Caki2 (cell line): ENCODE results near the gene POLR3E. TPM values are rescaled to one million over a fixed set of nuclear protein-coding genes. Genes with fewer than 3 reads are reported as not detected.
A peak's percentile ranks its signal among the peaks of the same experiment; 100 is the strongest.

ENCODE experiments used
- DNase-seq: peaks from one replicate; pipeline ENCODE4 v3.0.0-alpha.2; 2015; ENCODE audit warnings: low read depth
- in situ Hi-C: cut with HindIII; loops from 2 replicates; pipeline ENCODE4 v1.10.0; 2016; ENCODE audit warnings: low sequenced_read_pairs, low pct_unique_long_range_greater_than_20kb, mixed read lengths
- total RNA-seq: library from RNA; depleted of rRNA; stranded (reverse); fragments of >200 nt; shearing (Covaris generic); gene quantifications from 2 replicates; pipeline ENCODE4 v1.2.3, GENCODE V29; 2014; ENCODE audit warnings: low replicate concordance; rRNA removed

POLR3E gene
- total RNA-seq, 1 experiment from 2014 or later, result 47.5 TPM

DNA sequence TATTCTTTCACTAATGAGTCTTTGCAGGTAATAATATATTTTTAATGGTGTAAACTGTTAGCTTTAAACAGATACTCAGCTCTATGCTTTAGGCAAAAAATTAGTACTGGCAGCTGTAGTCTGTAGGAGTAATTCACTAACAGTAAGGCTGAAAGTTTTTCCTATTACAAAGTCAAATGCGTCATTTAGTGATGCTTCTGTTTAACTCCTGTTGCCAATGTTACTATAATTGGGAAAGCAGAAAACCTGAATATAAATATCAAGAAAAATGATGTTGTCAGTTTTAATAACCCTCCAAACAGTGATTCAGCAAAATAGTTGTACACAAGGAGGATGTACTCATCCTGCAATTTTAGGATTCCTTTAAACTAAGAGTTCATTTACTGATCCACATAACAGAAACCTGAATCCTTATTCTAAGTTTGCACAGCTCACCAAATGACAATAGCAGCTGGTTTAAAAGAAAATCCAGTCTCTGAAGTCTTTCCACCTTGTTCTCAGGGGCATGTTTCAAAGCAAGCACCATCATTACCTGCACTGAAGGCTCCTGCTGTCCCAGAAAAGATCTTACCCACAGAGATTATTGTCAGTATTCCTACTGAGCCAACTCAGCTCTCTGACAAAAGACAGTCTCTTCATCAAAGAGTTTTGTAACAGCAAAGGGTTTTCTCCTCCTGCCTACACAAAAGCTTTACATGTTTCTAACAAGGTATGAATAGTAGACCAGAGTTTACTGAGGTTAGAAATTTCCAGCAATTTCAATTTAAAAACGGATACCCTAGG lies 73.0 kb downstream of the POLR3E start:
- no peak for DNase-seq
- in situ Hi-C loops, result no loop called here

DNA sequence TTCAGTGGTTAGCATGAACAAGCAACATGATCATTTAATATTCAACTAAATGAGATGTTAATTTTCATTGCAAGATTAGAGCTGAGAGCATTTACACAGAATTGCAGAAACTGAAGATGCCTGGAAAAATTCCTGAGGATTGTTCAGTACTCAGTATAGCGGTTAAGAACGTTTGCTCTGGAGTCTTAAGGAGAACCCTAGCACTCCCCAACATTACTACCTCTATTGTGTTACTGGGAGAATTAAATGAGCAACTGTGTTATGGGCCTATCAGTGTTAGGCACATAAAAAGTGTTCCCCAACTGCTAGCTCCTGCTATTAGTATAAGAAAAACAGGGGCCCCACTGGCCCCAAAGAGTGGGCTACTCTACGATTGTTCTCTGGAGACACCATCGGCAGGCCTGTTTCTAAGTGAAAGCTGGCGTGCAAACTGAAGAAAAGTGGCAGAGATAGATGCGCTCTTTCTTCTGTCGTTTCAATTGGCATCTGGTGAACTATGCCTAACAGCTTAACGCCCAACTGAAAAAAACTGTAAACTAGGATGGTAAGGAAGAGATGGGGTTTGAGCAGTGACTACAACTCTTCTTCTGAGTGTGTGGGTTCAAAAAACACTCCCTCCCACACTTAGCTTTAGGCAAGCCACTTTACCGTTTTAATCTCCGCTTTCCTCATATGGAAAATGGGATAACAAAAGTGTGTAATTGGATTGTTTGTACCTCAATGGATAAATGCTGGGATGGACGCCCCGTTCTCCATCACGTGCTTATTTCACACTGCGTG lies 75.9 kb downstream of the POLR3E start:
- in situ Hi-C loops, result no loop called here
- DNase-seq, result no peak

DNA sequence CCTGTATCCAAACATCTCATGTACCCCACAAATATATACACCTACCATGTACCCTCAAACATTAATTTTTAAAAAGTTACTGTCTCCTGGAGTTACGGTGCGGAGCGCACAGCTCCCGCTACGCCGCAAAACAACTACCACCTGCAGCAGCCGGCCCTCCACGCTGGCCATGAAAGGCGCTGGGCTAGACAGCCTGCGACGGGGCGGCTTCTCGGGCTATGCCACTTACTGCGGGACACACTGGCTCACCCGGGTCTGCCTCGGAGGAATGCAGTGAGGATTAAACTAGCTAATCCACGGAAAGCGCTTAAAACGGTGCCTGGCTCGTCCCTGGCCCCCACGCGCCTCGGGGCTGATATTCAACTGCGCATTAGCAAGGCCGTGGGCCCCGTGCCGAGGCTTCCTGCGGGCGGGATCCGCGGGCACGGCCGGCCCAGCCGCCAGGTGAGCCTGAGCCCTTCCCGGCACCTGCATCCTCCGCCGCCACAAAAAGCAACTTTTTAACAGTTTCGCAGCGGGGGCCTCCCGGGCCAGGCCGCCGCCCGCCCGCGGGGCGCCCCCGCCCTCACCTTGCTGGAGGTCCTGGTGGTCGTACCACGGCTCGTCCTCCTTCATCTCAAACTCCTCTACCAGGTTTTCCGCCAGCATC lies 76.6 kb downstream of the POLR3E start:
- DNase-seq, result peak; percentile 58

DNA sequence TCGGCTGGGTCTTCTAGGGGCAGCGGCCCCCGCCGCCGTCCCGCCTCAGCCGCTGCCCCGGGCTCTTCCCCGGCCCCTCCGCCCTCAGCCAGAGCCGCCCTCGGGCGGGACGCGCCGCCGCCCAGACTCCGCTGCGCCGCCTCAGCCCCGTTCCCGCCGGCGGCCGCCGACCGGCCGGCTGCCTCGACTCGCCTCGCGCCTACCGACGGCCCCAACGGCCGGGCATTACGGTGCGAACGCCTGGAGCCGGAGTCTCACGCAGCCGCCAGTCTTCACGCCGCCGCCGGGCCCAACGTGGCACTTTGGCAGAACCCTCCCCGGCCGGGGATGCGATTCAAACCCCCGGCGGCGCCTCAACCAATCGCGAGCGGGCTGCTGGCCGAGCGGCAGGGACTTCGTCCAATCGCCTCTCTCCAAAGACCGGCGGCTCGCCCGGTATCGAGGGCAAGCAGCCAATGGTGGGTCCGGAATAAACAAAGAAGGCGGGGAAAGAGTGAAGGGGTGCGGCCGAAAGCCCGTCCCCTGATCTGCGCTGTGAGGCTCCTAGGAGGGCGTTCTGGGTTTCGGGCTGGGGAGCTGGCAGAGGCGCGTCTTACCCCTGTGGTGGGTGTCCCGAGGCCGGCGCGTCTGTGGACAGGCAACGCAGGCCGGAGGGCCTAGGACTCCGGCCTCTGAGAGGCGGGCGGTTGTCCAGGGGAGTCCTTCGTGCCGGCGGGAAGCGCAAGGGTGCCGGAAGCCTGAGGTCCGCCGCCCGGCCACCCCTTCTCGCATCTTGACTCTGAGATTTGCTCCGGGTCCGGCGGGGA lies 77.3 kb downstream of the POLR3E start, which contains the start of gene CDR2:
Gene CDR2 (minus strand): TSS at position 309 of the 806 bp plus-strand sequence. CDS start 310 bp downstream, outside the sequence.
- DNase-seq, result peak; percentile 99
- in situ Hi-C loops, result no loop called here

More for the DNA sequence above, 76.6 kb downstream of the POLR3E start:
- in situ Hi-C loops, result no loop called here

DNA sequence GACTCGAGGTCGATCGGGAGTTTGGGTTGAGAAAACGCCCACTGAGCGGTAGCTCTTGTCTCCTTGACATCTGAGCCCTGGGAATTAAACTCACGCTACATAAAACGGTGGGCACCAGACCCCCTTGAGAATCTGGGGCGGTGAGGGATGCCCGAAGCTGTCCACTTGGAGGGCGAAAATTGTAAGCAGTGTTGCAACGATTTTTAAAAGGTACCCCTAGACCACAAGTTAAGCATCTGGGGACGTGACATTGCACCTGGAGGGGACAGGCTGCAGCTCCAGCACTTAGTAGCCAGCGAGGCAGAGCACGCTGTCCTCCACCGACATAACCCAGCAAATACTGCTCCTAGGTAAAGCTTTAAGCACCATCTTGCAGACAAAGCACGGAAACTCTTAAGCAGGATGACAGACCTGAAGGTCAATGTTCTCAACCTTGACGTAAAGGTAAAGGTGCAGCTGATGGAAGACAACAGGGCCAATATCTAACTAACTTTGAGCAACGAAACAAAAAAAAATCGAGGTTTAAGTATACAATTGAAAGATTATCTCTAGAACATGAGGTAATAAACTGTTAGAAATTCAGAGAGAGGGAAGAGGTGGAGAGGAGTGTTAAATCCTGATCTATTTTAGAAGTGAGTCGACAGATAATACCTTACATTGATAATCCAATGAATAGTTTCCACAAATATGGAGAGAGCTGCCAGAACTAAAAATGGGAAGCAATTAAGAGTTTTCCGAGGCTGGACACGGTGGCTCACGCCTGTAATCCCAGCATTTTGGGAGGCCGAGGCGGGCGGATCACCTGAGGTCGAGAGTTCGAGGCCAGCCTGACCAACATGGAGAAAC lies 78.1 kb downstream of the POLR3E start:
- in situ Hi-C loops, result no loop called here
- DNase-seq, result no peak

DNA sequence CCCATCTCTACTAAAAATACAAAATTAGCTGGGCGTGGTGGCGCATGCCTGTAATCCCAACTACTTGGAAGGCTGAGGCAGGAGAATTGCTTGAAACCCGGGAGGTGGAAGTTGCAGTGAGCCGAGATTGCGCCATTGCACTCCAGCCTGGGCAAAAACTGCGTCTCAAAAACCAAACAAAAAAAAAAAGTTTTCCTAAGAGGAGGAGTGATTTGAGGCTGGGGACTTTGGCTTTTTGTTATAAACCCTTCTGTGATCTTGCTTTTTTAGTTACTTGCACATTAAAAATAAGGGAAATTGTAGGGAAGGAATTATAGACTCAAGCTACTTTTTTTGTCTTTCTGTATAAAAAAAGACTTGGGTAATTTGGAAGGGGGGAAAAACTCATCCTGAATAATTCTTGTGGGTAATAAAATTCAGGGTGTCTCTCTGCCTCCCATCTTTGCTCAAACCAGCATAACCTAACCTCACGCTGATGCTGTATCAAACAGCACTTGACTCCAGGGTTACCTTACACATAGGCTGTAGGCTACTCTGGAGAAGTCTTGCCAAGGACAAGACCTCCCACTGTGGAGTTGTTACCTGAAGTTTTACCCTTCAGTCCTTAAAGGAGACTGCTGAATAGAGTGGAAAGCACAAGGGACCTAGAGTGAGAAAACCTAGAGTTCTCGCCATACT lies 78.9 kb downstream of the POLR3E start:
- DNase-seq, result no peak
- in situ Hi-C loops, result no loop called here

DNA sequence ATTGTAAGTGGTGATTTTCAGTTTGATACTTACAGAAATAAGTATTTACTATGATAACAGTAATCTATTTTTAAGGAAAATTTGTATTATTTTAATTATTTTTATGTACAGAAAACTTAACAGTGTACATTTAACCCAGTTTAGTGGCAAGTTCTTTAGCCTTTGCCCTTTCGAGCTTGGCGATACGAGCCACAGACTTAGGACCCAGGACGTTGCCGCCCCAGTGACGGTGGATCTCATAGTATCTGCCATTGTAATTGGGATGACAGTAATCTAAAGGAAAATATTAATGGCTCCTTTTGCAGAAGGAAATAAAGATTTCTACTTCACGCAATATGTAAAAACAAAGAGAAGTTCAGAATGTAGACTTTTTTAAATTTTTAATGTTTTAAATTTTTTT lies 82.4 kb downstream of the POLR3E start:
- DNase-seq, result no peak
- in situ Hi-C loops, result no loop called here

DNA sequence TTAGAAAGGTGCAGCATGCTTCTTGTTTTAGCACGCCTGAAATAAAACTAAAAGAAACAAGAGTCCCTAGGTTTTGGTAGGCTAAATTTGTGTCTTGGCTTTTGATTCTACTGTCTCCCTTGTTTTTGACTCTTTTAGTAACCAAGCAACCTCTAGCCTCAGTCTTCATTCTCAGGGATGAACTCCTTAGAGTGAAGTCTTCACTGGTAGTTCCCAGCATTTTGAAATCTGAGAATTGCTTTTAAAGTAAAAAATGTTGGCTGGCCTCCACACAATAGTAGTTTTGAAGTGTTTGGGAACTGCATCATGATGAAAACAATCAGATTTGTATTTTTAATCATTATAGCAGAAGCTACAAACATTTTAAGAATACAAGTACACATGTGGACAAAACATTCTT lies 83.3 kb downstream of the POLR3E start:
- in situ Hi-C loops, result no loop called here

DNA sequence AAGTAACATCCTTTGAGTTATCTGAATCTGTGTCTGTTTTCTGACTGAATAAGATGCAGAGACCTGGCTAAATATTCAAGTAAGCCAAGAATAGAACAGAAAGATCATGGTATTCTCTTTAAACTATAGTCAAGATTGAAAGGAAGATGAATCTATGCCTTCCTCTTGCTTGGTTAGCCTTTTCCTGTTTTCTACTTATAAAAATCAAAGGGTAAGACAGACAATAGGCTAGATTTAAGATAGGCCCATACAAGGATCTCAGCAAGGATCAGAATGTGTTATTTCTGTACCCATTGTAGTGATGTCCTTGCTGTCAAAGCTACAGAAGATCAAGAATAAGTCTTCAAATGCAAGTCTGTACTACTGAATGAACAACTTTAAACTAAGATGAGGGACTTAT lies 84.2 kb downstream of the POLR3E start:
- in situ Hi-C loops, result no loop called here
- DNase-seq, result no peak

More for the DNA sequence above, 83.3 kb downstream of the POLR3E start:
- no peak for DNase-seq

DNA sequence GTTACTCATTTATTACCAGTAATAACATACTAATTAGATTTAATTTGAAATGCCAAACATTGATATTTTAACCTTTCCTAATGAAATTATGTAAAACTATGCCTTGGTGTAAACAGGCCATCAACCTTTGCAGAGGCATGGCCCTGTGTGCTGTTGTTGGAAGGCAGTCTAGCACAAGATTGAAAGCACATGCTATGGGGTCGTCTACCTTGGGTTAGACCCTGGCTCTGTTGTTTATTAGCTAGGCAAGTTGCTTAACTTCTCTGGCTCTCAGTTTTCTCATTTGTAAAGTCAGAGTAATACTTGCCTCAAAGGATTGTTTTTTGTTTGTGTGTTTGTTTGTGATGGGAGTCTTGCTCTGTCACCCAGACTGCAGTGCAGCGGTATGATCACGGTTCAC lies 86.6 kb downstream of the POLR3E start:
- DNase-seq, result no peak
- in situ Hi-C loops, result no loop called here

Other genes with a start within 250 kb of the POLR3E start
- not detected in 2 replicates for gene VWA3A, start 204.9 kb upstream of the POLR3E start, total RNA-seq
- gene SDR42E2, start 134.9 kb upstream of the POLR3E start, total RNA-seq, result not detected in 2 replicates
- 16.2 and 20.1 TPM in 2 replicates for gene EEF2K, start 91.1 kb upstream of the POLR3E start, total RNA-seq
- gene CDR2, start 77.2 kb downstream of the POLR3E start, total RNA-seq, result 172 and 220 TPM in 2 replicates
- 19.7 and 21.0 TPM in 2 replicates for gene NPIPB5, start 213.5 kb downstream of the POLR3E start, total RNA-seq